ENCODE data around the gene ZNF18.
"Not testable (repeated sequence)": the region's sequence is repeated elsewhere in the genome, so short reads cannot be mapped to it uniquely, and the experiment has no call there.

The ZNF18 gene

DNA sequence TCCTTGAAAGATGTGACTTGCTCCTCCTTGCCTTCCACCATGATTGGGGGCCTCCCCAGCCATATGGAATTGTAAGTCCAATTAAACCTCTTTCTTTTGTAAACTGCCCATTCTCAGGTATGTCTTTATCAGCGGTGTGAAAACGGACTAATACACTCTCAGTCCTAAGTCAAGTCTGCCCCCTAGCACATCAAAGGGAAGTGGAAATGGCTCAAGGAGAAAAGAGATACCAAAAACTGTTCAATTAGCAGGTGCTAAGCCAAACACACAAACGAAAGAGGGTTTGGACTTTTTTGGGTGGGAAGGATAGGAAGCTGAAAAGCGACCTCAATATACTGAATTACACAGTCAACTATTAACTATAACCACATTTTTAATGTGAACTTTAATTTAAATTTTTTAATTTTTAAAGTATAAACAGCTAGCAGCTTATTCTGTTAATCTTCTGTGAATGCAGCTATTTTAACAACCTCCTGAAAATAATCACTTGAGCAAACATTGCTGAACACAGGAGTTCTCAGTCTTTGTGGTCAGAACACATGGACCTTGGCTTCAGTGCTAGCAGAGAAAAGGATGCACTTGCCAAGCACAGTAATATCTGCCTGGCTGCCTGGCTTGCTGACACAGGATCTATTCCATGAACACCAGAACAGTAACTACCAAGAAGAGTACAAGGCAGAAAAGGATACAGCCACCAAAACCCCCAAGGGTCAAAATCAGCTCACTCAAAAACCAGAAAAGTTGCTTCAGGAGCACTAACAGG lies 10.9 kb downstream of the ZNF18 start:
- no peak for DNase-seq

DNA sequence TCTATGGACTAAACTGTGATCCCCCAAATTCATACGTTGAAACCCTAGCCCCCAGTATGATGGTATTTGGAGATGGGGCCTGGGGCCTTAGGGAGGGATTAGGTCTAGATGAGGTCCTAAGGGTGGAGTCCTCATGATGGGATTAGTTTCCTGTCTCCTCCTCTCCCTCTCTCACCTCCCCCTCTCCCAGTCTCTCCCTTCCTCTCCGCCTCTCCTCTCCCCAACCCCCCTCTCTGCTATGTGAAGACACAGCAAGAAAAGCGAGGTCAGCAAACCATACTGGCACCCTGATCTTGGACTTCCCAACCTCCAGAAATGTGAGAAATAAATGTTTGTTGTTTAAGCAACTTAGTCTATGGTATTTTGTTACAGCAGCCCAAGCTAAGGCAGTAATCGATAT lies 15.4 kb downstream of the ZNF18 start:
- DNase-seq = no peak

DNA sequence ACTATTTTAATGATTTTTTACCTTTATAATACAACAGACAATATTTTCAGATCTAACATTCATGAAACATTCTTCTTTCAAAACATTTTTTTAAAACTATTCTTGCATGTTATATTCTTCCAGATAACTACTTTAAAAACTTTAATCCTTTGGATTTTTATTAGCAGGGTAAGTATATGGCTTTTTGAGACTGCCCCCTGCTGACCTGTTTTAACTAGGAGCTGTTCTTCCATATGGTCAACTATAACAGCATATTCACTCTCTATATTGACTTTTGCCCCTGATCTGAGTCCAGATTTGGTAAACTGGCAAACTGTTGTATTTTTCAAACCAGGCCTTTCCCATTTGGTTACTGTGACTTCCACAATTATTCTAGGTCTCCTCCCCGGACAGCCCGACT lies 16.5 kb downstream of the ZNF18 start:
- DNase-seq = no peak

DNA sequence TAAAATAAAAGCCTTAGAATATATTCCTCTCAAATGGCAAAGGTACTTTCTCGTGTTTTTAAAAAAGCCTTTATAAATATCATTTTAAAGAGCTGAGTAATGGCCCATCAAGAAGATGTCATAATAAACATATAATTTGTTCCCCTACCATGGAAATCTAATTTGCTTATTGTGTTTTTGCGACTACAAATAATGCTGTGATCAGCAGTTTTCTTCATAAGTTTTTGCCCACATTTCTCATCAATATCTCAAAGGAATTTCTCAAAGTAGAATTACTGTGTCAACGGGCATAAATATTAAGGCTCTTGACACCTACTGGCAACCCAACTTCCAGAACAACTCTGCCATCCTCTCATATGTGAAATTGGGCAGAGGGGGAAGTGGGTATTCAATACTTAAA lies 17.5 kb downstream of the ZNF18 start:
- no peak for DNase-seq

DNA sequence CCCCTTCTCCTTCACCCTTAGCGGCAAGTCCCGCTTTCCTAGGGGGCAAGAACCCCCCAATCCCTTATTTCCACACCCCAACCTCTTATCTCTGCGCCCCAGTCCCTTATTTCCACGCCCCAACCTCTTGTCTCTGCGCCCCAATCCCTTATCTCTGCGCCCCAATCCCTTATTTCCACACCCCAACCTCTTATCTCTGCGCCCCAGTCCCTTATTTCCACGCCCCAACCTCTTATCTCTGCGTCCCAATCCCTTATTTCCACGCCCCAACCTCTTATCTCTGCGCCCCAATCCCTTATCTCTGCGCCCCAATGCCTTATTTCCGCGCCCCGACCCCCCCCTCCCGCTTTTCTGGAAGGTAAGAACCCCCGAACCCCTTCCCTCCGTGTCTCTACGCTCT lies 24.5 kb downstream of the ZNF18 start:
- DNase-seq = not testable (repeated sequence)

DNA sequence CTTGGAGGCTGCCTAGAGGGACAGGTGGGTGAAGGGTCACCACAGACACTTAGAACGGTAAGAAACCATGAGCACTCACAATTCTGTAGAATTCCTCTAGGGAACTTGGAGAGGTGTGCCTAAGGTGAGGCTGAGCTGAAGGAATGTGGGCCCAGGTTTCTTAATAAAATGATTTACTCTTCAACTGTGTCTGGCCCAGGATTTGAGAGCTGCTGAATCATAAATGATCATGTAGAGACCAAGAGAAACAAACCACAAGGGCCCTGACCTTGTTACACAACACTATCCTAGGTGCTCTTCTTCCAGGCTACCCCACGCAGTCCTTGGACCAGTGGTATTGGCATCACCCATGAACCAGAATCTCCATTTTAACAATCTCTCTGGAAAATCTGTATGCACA lies 27.7 kb downstream of the ZNF18 start:
- DNase-seq = no peak

DNA sequence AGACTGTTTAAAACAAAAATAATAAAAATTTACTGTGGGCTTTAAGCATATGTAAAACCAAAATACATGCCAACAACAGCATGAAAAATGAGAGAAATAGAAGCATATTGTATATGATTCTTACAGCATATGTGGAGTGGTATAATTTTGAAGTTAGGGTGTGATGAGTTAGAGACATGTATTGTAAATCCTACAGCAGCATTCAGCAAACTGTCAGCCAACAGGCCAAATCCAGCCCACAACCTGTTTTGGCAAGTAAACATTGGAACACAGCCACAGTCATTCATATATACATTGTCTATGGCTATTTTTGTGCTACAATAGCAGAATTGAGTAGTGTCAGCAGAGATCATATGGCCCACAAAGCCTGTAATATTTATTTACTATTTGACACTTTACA lies 42.3 kb downstream of the ZNF18 start:
- no peak for DNase-seq

DNA sequence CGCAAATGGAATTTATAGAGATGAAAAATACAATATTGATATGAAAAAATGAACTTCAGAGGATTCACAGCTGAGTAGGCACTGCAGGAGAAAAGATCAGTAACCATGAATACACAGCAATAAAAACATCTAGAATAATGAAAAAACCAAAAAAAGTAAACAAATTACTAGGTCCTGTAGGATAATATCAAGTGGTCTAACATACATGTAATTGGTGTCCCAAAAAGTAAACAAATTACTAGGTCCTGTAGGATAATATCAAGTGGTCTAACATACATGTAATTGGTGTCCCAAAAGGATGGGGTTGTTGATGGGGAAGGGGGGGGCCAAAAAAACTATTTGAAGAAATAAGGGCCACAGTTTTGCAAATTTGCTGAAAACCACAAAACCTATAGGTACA lies 43.4 kb downstream of the ZNF18 start:
- DNase-seq = no peak

DNA sequence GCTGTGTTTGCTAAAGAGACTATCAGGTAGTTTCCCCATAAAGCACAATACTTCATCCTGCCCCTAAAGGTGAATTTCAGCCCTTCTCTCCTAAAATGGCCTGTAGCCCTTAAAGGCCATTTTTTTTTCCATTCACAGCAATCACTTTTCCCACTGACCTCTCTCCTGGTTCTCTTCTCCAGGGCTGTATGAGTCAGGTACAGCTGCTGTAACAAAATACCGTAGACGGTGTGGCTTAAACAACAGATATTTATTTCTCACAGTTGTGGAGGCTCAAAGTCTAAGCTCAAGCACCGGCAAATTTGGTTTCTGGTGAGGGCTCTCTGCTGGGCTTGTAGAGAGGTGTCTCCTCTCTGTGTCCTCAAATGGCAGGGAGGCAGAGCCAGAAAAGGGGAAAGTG lies 44.7 kb downstream of the ZNF18 start:
- DNase-seq = no peak

DNA sequence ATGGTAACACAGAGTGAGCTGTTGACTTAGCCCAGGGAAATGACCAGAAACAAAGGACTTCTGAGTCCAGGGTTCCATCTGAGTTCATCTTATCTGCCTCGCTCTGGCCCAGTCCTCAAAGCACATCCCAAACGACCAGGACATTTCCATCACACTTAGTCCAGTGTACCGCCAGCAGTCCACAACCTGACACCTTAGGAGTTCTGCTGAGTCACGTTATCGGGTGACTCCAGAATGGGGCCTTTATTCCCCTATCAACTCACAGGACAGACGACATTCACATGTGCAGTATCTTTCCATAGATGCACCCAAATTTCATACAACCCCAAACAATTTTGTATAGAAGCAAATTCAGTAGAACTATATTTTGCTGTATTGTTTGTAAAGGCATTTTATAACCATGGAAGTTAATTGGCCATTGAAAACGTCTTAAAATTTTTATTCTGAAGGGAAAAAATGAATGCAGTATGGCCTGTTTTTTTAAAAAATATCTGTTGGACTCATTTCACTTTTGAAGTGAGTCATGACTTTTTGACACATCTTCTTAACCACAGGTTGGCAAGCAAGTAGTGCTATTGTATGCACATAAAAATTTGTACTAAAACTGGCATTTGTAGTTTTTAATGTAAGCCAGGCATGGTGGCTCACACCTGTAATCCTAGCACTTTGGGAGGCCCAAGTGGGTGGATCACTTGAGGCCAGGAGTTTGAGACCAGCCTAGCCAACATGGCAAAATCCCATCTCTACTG lies 46.3 kb downstream of the ZNF18 start:
- DNase-seq = no peak

DNA sequence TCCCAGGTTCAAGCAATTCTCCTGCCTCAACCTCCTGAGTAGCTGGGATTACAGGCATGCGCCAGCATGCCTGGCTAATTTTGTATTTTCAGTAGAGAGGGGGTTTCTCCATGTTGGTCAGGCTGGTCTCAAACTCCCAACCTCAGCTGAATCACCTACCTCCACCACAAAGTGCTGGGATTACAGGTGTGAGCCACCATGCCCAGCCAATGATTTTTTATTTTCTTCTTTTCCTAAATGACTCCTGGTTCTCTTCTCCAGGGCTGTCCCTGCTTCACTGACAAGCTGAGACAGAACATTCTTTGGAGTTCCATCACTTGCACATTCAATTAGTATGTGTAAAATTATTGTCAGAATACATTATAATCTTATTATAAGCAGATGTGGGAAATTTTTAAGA lies 47.7 kb downstream of the ZNF18 start:
- DNase-seq = not testable (repeated sequence)

DNA sequence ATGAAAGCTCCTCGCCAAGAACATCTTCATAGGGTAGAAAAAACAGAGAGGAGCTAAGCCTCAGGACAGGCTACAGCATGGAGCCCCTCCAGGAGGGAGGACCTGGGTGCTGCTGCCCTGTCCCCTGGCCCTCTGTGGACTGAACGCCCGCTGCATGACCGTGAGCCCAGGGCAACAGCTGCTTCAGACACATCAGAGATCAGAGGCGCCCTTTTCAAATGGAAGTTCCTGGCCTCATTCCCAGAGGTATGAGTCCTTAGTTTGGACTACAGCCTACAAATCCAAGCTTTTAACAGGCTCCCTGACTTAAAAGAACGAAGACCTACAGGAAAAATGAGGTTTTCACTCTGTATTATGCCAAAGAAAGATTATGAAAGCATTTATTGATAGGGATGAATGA lies 48.5 kb downstream of the ZNF18 start:
- DNase-seq = no peak

DNA sequence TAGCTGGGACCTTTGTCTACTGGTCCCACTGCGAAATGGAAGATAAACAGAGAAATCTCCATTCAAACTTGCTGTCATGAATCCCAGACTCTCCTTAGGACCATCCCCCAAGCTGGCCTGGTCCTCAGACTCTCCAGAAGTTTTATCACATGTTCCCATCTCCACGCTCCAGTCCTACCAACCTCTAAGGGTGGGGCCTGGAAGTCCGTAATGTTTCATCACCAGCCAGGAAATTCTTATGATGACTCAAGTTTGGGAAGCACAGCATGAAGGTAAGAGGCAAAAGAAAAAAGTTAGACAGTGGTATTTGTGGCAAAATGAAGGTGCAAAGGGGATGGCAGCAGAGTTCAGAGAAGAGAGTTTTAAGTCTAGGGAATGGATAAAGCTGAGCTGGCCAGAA lies 52.7 kb downstream of the ZNF18 start:
- no peak for DNase-seq

DNA sequence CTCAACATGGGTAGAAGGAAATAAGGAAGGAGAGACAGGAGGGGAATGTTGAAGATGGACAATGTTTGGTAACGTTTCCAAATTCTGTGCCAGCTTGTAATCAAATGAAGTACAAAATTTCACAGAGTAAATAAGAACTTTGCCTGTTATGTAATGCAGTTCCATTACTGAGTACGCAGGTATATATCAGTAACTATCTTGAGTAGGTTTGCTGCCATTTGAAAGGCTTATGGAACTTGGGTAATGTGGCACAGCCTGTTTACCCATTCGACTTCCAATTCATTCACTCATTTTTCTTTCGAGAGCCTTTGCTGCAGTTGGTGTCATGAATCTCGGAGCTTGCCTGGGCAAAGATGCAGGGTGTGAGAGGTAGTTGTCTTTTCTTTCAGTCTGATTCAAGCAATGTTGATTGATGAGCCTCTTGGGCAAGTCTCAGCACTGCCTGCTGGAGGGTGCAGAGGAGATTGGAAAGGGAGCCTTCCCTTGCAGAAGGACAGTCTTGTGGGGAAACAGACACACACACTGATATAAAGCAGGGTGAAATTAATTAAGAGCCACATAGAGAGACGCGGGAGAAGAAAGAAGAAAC lies 53.4 kb downstream of the ZNF18 start:
- DNase-seq = no peak

DNA sequence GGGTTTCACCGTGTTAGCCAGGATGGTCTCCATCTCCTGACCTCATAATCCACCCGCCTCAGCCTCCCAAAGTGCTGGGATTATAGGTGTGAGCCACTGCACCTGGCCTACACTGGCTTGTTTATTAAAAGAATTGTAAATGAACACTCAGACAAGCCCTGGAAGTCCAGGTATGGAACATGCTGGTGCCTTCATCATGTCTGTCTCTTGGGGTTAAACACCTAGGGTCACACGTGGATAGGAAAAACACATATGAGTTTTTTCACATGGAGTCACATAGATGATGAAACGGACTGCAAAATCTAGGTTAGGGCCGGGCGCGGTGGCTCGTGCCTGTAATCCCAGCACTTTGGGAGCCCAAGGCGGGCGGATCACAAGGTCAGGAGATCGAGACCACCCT lies 54.2 kb downstream of the ZNF18 start:
- DNase-seq = not testable (repeated sequence)

DNA sequence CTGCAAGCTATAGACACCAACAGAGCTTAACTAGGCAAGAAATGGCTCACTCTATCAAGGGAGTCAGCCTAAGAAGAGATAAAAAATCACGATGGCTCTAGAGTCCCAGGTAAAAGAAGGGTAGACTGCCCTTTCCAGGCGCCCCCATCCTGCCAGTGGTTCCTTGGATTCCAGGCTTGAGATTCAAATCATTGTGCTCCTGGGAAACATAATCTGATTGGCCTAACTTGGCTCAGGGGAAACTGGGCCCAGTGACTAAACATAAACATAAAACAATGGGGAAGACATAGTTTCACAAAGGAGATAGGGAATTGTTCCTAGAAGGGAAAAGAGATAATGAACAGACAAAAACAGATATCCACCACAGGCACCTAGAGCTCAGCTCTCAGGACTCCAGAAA lies 56.4 kb downstream of the ZNF18 start:
- DNase-seq = no peak

DNA sequence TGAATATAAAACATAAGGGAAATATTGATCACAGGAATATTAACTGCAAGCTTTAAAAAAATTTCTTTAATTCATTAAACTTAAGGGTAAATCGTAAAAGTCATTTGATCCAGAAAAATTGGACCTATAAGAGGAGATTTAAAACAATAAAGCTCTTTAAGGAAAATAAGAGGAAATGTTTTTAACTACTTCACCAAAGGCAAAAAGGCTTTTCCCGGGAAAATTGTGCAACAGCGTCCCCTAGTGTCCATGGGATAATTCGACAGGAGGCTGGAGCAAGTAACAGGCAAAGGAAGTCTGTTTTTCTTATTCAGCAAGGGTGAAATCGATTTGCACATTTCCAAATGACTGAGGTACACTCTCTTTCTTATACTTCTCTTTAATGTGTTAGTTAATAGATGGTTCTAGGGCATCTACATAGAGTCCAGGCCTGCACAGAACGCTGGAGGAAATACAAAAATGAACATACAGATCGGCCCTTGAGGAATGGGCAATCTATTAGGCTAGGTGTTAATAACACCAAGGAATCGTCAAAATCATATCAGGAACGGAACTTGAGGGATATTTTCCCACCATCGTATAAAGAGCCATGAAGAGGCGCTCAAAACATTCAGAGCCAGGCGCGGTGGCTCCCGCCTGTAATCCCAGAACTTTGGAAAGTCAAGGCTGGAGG lies 61.4 kb downstream of the ZNF18 start:
- no peak for DNase-seq

DNA sequence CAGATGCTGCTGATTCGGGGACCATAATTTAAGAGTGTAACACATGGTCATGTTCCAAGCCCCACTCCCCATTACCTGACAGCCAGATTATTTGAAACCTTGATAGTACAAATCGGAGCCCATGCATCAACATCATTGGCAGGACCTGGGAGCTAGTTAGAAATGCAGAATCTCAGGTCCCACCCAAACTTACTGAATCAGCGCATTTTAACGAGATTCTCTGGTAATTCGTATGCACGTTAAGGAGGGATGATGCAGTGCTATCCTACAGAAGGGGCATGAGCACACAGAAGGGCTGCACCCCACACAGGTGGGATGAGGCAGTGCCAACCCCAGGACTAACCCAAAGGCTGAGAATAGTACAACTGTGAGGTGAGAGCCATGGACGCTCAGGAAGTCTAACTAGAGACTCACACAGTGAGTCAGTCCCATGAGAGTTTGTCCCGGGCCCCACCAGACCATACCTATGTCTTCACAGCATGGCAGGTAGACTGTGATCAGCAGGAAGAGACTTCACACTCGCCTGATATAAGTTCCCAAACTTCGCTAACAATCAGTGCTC lies 64.9 kb downstream of the ZNF18 start:
- no peak for DNase-seq

DNA sequence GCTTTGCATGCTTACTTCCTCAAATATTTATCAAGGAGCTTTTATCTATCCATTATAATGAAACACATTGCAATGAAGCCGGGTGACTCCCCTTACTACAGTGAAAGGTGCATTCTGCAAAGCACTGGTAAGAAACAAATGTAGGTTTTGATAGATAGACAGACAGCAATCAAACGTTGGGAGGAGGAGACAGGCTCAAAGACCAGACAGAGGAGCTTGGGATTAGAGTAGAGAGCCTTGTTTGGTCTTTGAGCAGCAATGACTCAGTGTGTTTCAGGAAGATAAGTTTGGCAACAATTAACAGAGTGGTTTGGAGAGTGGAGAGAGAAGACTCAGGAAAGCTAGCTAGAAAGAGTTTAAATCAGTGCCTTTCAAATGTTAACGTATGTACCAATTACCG lies 68.8 kb downstream of the ZNF18 start:
- DNase-seq = no peak
